Body of pancreas (tissue), 4 donors: ENCODE results near the gene WWC2. TPM values are rescaled to one million over a fixed set of nuclear protein-coding genes. Genes with fewer than 3 reads are reported as not detected.
A peak's percentile ranks its signal among the peaks of the same experiment; 100 is the strongest.
"Not testable (repeated sequence)": the region's sequence is repeated elsewhere in the genome, so short reads cannot be mapped to it uniquely, and the experiment has no call there.

ENCODE experiments used
- ATAC-seq: fragments of 150-250 bp; one replicate; pipeline ENCODE4 v1.9.1; 2016
- DNase-seq, 4 donors: peaks; one replicate each; pipeline ENCODE4 v3.0.0-alpha.2; 2019
- H3K27ac ChIP-seq, 4 donors: fragments of 200-600 bp; sonication (generic); 1 replicate in 3 of 4; 2 replicates in 1 of 4; pipeline versions ENCODE4 v1.5.1 to v1.6.1; 2016 to 2019; ENCODE audit warnings: mild to moderate bottlenecking in 1 of 4, mixed read lengths in 1 of 4, moderate library complexity in 1 of 4
- H3K27me3 ChIP-seq, 2 donors: fragments of 200-600 bp; sonication (generic); one replicate each; pipeline ENCODE4 v1.6.0; 2016; ENCODE audit warnings: mild to moderate bottlenecking in 1 of 2
- H3K36me3 ChIP-seq, 2 donors: fragments of 200-600 bp; sonication (generic); replicated peaks in 1 of 2; 2 replicates each; pipeline ENCODE4 v1.5.1; 2016; ENCODE audit warnings: low read depth in 2 of 2; ENCODE audit not compliant: insufficient read depth in 1 of 2
- H3K4me1 ChIP-seq: fragments of 200-600 bp; sonication (generic); one replicate; pipeline ENCODE4 v1.6.0; 2016
- H3K4me3 ChIP-seq, 2 donors: fragments of 200-600 bp; sonication (generic); 1 replicate in 1 of 2; 2 replicates in 1 of 2; pipeline ENCODE4 v1.5.1; 2016 to 2019
- H3K9me3 ChIP-seq, 3 donors: fragments of 200-600 bp; sonication (generic); 1 replicate in 2 of 3; 2 replicates in 1 of 3; pipeline ENCODE4 v1.5.1; 2016
- CTCF ChIP-seq, 7 experiments: fragments of 450-650 bp in 4 of 7; fragments of 200-600 bp in 3 of 7; sonication (generic) in 3 of 7; IDR thresholded peaks; one replicate each; pipeline ENCODE4 v1.5.1; 2016 to 2019; ENCODE audit warnings: antibody characterized with exemption in 7 of 7
- POLR2A ChIP-seq, 3 donors: fragments of 450-650 bp; IDR thresholded peaks; one replicate each; pipeline ENCODE4 v1.6.1; 2016; ENCODE audit warnings: antibody characterized with exemption in 3 of 3, mild to moderate bottlenecking in 2 of 3
- WGBS, 2 donors: methylation state at CpG; one replicate each; pipeline ENCODE4 v1.1.5; 2017; 5-methylcytosine and 5-hydroxymethylcytosine counted together
- intact Hi-C: fragments of 100-400 bp; cut with DNase I; formaldehyde crosslinking; loops from one replicate; pipeline ENCODE4 v1.15.1; 2023
- total RNA-seq, 2 donors: library from RNA; depleted of rRNA; stranded (reverse); fragments of >200 nt; gene quantifications; one replicate each; pipeline ENCODE4 v1.1.0, GENCODE V29; 2016

The WWC2 gene
- total RNA-seq, 2 donors from 2014 or later: 24.4 to 30.3 TPM

GRCh38 chr4:183149616-183150539 is 50.8 kb downstream of the WWC2 start:
- 73 to 83% methylated on average over 5 of the region's 5 CpGs for WGBS, 2 donors
- Histone ChIP-seq H3K36me3 (no peaks in the 10 kb centered on the region), H3K27ac (no peak overlapping the region), H3K27me3 (no peaks in the 10 kb centered on the region), H3K9me3 (no peaks in the 10 kb centered on the region), H3K4me3 (no peak overlapping the region), H3K4me1 (peaks cover 15% of the 10 kb centered on the region)
- DNase-seq: no peak
- intact Hi-C loops: no loop called here
- ATAC-seq: no peak
- TF ChIP-seq CTCF (IDR thresholded peaks at IDR 0.05) (no peak), POLR2A (IDR thresholded peaks at IDR 0.05) (no peak)

- H3K36me3 ChIP-seq, intact Hi-C loops: not testable (repeated sequence)
- 94 to 95% methylated on average over 5 of the region's 5 CpGs for WGBS, 2 donors
Observed at GRCh38 chr4:183150664-183151063, 51.6 kb downstream of the WWC2 start.

DNA sequence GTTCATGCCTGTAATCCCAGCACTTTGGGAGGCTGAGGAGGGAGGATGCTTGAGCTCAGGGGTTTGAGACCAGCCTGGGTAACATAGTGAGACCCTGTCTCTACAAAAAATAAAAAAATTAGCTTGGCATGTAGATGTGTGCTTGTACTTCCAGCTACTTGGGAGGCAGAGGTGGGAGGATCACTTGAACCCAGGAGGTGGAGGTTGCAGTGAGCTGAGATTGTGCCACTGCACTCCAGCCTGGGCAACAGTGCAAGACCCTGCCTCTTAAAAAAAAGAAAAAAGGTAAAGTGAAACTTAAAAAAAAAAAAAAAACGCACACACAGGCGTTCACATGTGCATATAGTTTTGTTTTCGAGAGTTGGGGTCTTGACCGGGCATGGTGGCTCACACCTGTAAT is 53.2 kb downstream of the WWC2 start:
- H3K4me3 ChIP-seq, H3K27ac ChIP-seq, ATAC-seq, intact Hi-C loops, H3K9me3 ChIP-seq, DNase-seq, H3K36me3 ChIP-seq, H3K27me3 ChIP-seq: not testable (repeated sequence)
- H3K4me1 ChIP-seq: peaks cover 17% of the 10 kb centered on the region
- WGBS, 2 donors: 98% methylated on average over 4 of the region's 4 CpGs

More at GRCh38 chr4:183150664-183151063, 51.6 kb downstream of the WWC2 start:
- not testable (repeated sequence) for H3K27me3 ChIP-seq, H3K4me3 ChIP-seq, ATAC-seq, H3K9me3 ChIP-seq, H3K27ac ChIP-seq, DNase-seq
- peaks cover 17% of the 10 kb centered on the region for H3K4me1 ChIP-seq

- no peak overlapping the region for H3K4me3 ChIP-seq
- no peak for TF ChIP-seq CTCF (IDR thresholded peaks at IDR 0.05)
- no peak for TF ChIP-seq POLR2A (IDR thresholded peaks at IDR 0.05)
- DNase-seq (no peak), ATAC-seq (peak; percentile 48)
- no peak overlapping the region for H3K27ac ChIP-seq
- no peaks in the 10 kb centered on the region for H3K9me3 ChIP-seq
- H3K36me3 ChIP-seq: no peaks in the 10 kb centered on the region
- peaks cover 17% of the 10 kb centered on the region for H3K4me1 ChIP-seq
- no peaks in the 10 kb centered on the region for H3K27me3 ChIP-seq
- 86% methylated on average over 6 of the region's 6 CpGs for WGBS, 2 donors
- intact Hi-C loops: no loop called here
Observed at GRCh38 chr4:183153190-183153916, 54.3 kb downstream of the WWC2 start.

DNA sequence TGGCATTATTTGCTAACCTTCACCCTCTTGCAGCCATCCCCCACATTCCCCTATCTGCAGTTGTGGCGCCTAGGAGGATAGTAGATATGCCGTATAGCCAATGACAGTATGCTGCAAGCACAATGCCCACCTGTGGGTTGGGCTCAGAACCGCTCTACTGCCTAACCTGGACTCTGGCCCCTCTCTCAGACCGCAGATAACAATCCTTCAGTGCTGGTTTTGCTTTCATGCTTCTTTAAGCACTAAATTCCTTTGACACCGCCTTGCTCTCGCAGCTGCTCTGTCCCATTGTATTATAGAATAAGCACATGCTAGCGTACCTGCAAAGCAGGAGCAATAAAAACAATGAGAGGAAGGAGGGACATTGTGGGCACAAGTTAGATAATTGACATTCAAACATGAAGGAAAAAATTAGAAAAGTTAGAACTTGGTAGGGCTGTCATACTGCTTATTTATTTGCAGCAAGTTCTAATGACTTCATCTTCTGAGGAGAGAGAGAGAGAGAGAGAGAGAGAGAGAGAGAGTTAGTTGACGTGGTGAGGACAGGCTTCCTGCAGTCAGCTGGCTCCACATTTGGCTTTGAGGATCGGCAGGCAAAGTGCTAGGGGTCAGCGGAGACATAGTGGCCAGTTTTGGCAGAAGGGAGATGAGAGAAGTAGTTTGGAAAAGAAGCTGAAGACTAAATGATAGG is 55.8 kb downstream of the WWC2 start:
- Histone ChIP-seq H3K27me3 (no peaks in the 10 kb centered on the region), H3K4me3 (no peak overlapping the region), H3K36me3 (no peaks in the 10 kb centered on the region), H3K27ac (no peak overlapping the region), H3K4me1 (peaks cover 21% of the 10 kb centered on the region), H3K9me3 (no peaks in the 10 kb centered on the region)
- 50 to 61% methylated on average over 10 of the region's 10 CpGs for WGBS, 2 donors
- intact Hi-C loops: no loop called here
- ATAC-seq (no peak), DNase-seq (no peak)
- TF ChIP-seq POLR2A (IDR thresholded peaks at IDR 0.05) (no peak), CTCF (IDR thresholded peaks at IDR 0.05) (no peak)
